Calu3 (cell line): Measurements from ENCODE around the gene CEP170B. TPM values are rescaled to one million over a fixed set of nuclear protein-coding genes. Genes with fewer than 3 reads are reported as not detected.
"Not testable (repeated sequence)": the region's sequence is repeated elsewhere in the genome, so short reads cannot be mapped to it uniquely, and the experiment has no call there.

ENCODE experiments used
- BruUV-seq: library from RNA; stranded (reverse); fragments of 400-500 nt; replicated peaks from 2 replicates; lab custom pipeline; 2021; lab: Mats Ljungman, UMichigan
- CTCF ChIA-PET: fragments of 300-600 bp; sonication (Branson Sonifier 250); formaldehyde crosslinking; loops from one replicate; lab custom pipeline; 2022; ENCODE audit warnings: antibody characterized with exemption; lab: Charles Lee
- DNase-seq: peaks from one replicate; pipeline ENCODE4 v3.0.0; 2022
- H3K27ac Mint-ChIP-seq: one replicate; pipeline ENCODE4 v1.8.0; 2022; ENCODE audit warnings: mixed read lengths; ENCODE audit not compliant: unreplicated experiment
- H3K27me3 Mint-ChIP-seq: one replicate; pipeline ENCODE4 v1.8.0; 2022; ENCODE audit warnings: mixed read lengths; ENCODE audit not compliant: unreplicated experiment
- H3K36me3 Mint-ChIP-seq: one replicate; pipeline ENCODE4 v1.8.0; 2022; ENCODE audit warnings: mild to moderate bottlenecking, moderate library complexity, mixed read lengths; ENCODE audit not compliant: insufficient read depth, unreplicated experiment
- H3K4me1 Mint-ChIP-seq: one replicate; pipeline ENCODE4 v1.8.0; 2022; ENCODE audit warnings: mild to moderate bottlenecking, low read depth, mixed read lengths; ENCODE audit not compliant: unreplicated experiment
- H3K4me3 Mint-ChIP-seq: one replicate; pipeline ENCODE4 v1.8.0; 2022; ENCODE audit warnings: mild to moderate bottlenecking, low read depth, moderate library complexity, mixed read lengths; ENCODE audit not compliant: unreplicated experiment
- H3K9me3 Mint-ChIP-seq: one replicate; pipeline ENCODE4 v1.8.0; 2022; ENCODE audit warnings: low read depth, mixed read lengths; ENCODE audit not compliant: unreplicated experiment
- intact Hi-C: fragments of 100-400 bp; cut with micrococcal nuclease; formaldehyde crosslinking; loops from one replicate; pipeline ENCODE4 v1.10.0; 2022; ENCODE audit not compliant: unreplicated experiment
- total RNA-seq: library from RNA; stranded (reverse); gene quantifications from 2 replicates; pipeline ENCODE4 v1.2.3, GENCODE V29; 2022
- TF ChIP-seq, protein P1 (sequence below): fragments of 200-600 bp; IDR thresholded peaks from one replicate; pipeline ENCODE4 v1.8.0; 2022; ENCODE audit warnings: antibody characterized with exemption; ENCODE audit not compliant: unreplicated experiment

Gene CEP170B
- total RNA-seq, 1 experiment from 2014 or later, result 60.2 TPM

DNA sequence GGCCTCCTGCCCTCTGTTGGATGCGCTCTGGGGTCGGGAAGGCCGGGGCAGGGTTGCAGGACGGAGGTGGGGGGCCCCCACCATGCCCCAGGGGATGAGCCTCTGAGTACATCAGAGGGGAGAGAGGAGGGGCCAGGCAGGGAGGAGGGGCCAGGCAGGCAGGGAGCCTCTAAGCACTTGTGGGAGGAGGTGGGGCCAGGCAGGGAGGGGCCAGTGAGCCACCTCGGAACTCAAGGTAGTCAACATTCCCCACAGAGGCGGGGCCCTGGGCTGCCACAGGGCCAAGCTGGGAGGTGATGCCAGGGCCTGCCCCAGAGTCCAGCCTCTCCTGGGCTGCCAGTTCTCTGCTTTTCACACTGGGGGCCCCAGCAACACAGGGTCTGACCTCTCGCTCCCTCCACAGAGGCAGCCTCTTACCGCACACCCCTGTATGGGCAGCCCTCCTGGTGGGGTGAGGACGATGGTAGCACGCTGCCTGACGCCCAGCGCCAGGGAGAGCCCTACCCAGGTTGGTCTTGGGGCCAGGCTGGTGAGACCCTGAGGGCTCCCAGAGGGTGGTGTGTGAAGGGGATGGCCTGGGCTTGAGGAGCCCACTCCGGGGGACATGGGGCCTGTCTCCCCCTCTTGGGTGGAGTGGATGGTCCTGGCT, 17.4 kb downstream of the CEP170B start:
- intact Hi-C loops, result no loop called here
- Mint-ChIP-seq H3K4me3 (no peak overlapping the region), H3K27me3 (no peaks in the 10 kb centered on the region), H3K27ac (no peak overlapping the region), H3K4me1 (no peaks in the 10 kb centered on the region), H3K9me3 (no peaks in the 10 kb centered on the region), H3K36me3 (peaks cover 31% of the 10 kb centered on the region)
- DNase-seq, result peak; percentile 82
- TF ChIP-seq, protein P1, sequence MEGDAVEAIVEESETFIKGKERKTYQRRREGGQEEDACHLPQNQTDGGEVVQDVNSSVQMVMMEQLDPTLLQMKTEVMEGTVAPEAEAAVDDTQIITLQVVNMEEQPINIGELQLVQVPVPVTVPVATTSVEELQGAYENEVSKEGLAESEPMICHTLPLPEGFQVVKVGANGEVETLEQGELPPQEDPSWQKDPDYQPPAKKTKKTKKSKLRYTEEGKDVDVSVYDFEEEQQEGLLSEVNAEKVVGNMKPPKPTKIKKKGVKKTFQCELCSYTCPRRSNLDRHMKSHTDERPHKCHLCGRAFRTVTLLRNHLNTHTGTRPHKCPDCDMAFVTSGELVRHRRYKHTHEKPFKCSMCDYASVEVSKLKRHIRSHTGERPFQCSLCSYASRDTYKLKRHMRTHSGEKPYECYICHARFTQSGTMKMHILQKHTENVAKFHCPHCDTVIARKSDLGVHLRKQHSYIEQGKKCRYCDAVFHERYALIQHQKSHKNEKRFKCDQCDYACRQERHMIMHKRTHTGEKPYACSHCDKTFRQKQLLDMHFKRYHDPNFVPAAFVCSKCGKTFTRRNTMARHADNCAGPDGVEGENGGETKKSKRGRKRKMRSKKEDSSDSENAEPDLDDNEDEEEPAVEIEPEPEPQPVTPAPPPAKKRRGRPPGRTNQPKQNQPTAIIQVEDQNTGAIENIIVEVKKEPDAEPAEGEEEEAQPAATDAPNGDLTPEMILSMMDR, result no peak
- no TSS peak for BruUV-seq
- CTCF ChIA-PET, result no interaction called here

DNA sequence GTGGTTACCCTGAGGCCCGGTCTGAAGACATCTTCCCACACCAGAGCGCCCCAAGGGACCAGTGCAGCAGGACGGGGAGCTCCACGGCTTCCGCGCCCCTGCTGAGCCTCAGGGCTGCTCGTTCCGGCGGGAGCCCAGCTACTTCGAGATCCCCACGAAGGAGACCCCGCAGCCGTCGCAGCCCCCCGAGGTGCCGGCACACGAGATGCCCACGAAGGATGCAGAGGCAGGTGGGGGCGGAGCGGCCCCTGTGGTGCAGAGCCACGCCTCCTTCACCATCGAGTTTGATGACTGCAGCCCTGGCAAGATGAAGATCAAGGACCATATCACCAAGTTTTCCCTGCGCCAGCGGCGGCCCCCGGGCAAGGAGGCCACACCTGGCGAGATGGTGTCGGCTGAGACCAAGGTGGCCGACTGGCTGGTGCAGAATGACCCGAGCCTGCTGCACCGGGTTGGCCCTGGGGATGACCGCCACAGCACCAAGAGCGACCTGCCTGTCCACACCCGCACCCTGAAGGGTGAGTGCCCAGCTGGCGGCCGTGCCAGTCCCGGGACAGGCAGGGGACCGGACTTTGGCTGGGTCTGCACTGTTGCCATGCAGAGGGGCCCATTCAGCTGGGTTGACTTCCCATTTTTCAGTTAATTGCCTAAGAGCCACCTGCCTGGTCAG, 18.1 kb downstream of the CEP170B start:
- H3K36me3 Mint-ChIP-seq, result peaks cover 32% of the 10 kb centered on the region
- no peak overlapping the region for H3K4me3 Mint-ChIP-seq
- no peaks in the 10 kb centered on the region for H3K27me3 Mint-ChIP-seq
- TF ChIP-seq, protein P1, result no peak
- no TSS peak for BruUV-seq
- no peak for DNase-seq
- CTCF ChIA-PET, result no interaction called here
- H3K4me1 Mint-ChIP-seq, result no peaks in the 10 kb centered on the region
- H3K9me3 Mint-ChIP-seq, result no peaks in the 10 kb centered on the region
- intact Hi-C loops, result no loop called here
- no peak overlapping the region for H3K27ac Mint-ChIP-seq

DNA sequence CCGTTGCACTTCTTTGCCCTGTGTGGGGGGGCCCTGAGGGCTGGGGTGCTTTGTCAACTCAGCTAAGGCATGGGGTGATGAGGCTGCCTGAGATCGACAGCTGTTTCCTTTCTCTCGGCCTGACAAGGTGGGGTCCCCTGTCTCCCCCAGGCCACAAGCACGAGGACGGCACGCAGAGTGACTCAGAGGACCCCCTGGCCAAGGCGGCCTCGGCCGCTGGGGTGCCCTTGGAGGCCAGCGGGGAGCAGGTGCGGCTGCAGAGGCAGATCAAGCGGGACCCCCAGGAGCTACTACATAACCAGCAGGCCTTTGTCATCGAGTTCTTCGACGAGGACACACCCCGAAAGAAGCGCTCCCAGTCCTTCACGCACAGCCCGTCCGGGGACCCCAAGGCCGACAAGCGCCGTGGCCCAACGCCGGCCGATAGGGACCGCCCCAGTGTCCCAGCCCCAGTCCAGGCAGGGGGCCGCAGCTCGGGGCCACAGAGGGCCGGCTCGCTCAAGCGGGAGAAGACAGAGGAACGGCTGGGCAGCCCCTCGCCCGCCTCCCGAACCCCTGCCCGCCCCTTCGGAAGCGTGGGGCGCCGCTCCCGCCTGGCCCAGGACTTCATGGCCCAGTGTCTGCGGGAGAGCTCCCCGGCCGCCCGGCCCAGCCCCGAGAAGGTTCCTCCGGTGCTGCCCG, 18.8 kb downstream of the CEP170B start:
- Mint-ChIP-seq H3K4me1 (no peaks in the 10 kb centered on the region), H3K27me3 (no peaks in the 10 kb centered on the region), H3K27ac (no peak overlapping the region), H3K9me3 (no peaks in the 10 kb centered on the region), H3K4me3 (no peak overlapping the region), H3K36me3 (peaks cover 29% of the 10 kb centered on the region)
- DNase-seq, result no peak
- no TSS peak for BruUV-seq
- CTCF ChIA-PET, result no interaction called here
- TF ChIP-seq, protein P1, result no peak
- intact Hi-C loops, result no loop called here

DNA sequence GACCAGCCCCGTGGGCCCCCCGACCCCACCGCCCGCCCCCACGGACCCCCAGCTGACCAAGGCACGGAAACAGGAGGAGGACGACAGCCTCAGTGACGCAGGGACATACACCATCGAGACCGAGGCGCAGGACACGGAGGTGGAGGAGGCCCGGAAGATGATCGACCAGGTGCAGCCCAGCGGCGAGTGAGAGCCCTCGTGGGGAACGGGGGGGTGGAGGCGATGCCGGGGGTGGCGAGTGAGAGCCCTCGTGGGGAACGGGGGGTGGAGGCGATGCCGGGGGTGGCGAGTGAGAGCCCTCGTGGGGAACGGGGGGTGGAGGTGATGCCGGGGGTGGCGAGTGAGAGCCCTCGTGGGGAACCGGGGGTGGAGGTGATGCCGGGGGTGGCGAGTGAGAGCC, 19.3 kb downstream of the CEP170B start:
- CTCF ChIA-PET, H3K9me3 Mint-ChIP-seq: not testable (repeated sequence)

More for the DNA sequence above, 19.3 kb downstream of the CEP170B start:
- peaks cover 28% of the 10 kb centered on the region for H3K36me3 Mint-ChIP-seq
- H3K4me1 Mint-ChIP-seq, intact Hi-C loops, BruUV-seq, H3K4me3 Mint-ChIP-seq, H3K27me3 Mint-ChIP-seq, H3K27ac Mint-ChIP-seq, DNase-seq: not testable (repeated sequence)
